CD14-positive monocyte (primary cell): ENCODE measurements around the gene XPO6. TPM values are rescaled to one million over a fixed set of nuclear protein-coding genes. Genes with fewer than 3 reads are reported as not detected.
"Not testable (repeated sequence)": the region's sequence is repeated elsewhere in the genome, so short reads cannot be mapped to it uniquely, and the experiment has no call there.

Experiments used
- DNase-seq, 3 donors: peaks; one replicate each; pipeline ENCODE4 v3.0.0-alpha.2; 2011 to 2022
- H2AFZ ChIP-seq: 2 replicates; pipeline ENCODE4 v1.6.0; 2012; ENCODE audit warnings: mild to moderate bottlenecking, low read depth, low read length, inconsistent platforms; ENCODE audit not compliant: insufficient read depth, poor library complexity, severe bottlenecking
- H3K27ac ChIP-seq, 2 donors: 1 replicate in 1 of 2; 2 replicates in 1 of 2; pipeline ENCODE4 v1.5.1; 2012 to 2013; ENCODE audit warnings: low read length in 2 of 2, control low read depth in 1 of 2, inconsistent platforms in 1 of 2, low read depth in 1 of 2, mild to moderate bottlenecking in 1 of 2
- H3K27me3 ChIP-seq, 2 donors: one replicate each; pipeline versions ENCODE4 v1.6.0 to v1.6.1; 2011 to 2013; ENCODE audit warnings: low read length in 2 of 2; ENCODE audit not compliant: control insufficient read depth in 2 of 2, insufficient read depth in 2 of 2
- H3K36me3 ChIP-seq, 2 donors: replicated peaks in 1 of 2; 1 replicate in 1 of 2; 2 replicates in 1 of 2; pipeline versions ENCODE4 v1.5.1 to v1.6.1; 2012 to 2013; ENCODE audit warnings: low read length in 2 of 2, control low read depth in 1 of 2, inconsistent platforms in 1 of 2, mild to moderate bottlenecking in 1 of 2; ENCODE audit not compliant: insufficient read depth in 2 of 2, control insufficient read depth in 1 of 2
- H3K4me1 ChIP-seq, 2 donors: 1 replicate in 1 of 2; 2 replicates in 1 of 2; pipeline versions ENCODE4 v1.5.1 to v1.6.1; 2012 to 2013; ENCODE audit warnings: low read length in 2 of 2, control low read depth in 1 of 2, inconsistent platforms in 1 of 2, mild to moderate bottlenecking in 1 of 2, moderate library complexity in 1 of 2; ENCODE audit not compliant: insufficient read depth in 2 of 2, control insufficient read depth in 1 of 2
- H3K4me2 ChIP-seq: replicated peaks from 2 replicates; pipeline ENCODE3; 2012; ENCODE audit warnings: low read length, moderate library complexity, mild to moderate bottlenecking; ENCODE audit not compliant: poor library complexity, severe bottlenecking; ENCODE audit errors: extremely low read depth
- H3K4me3 ChIP-seq, 3 experiments: fragments of 200-600 bp in 1 of 3; sonication (generic) in 1 of 3; replicated peaks in 1 of 3; 1 replicate in 2 of 3; 2 replicates in 1 of 3; pipeline ENCODE4 v1.5.1; 2011 to 2013; ENCODE audit warnings: low read length in 3 of 3, mild to moderate bottlenecking in 3 of 3, control low read depth in 2 of 3, low read depth in 2 of 3, inconsistent platforms in 1 of 3, moderate library complexity in 1 of 3
- H3K79me2 ChIP-seq: 2 replicates; pipeline ENCODE4 v1.6.0; 2012; ENCODE audit warnings: mild to moderate bottlenecking, control low read depth, inconsistent platforms, low read length, moderate library complexity; ENCODE audit not compliant: insufficient read depth
- H3K9ac ChIP-seq: 2 replicates; pipeline ENCODE4 v1.6.0; 2017; ENCODE audit warnings: low read length, mild to moderate bottlenecking; ENCODE audit not compliant: insufficient read depth, poor library complexity, severe bottlenecking
- H3K9me3 ChIP-seq, 2 donors: replicated peaks in 1 of 2; 1 replicate in 1 of 2; 2 replicates in 1 of 2; pipeline versions ENCODE4 v1.5.1 to v1.6.1; 2012 to 2013; ENCODE audit warnings: low read length in 2 of 2, control low read depth in 1 of 2; ENCODE audit not compliant: control insufficient read depth in 1 of 2, insufficient read depth in 1 of 2
- H4K20me1 ChIP-seq: 2 replicates; pipeline ENCODE4 v1.6.0; 2012; ENCODE audit warnings: mild to moderate bottlenecking, low read length, control low read depth, moderate library complexity; ENCODE audit not compliant: insufficient read depth
- H3K27ac Mint-ChIP-seq, 7 donors: one replicate each; pipeline ENCODE4 v1.8.0; 2020; ENCODE audit warnings: mild to moderate bottlenecking in 7 of 7, mixed read lengths in 7 of 7, moderate library complexity in 6 of 7, inconsistent platforms in 2 of 7
- H3K27me3 Mint-ChIP-seq, 3 donors: one replicate each; pipeline ENCODE4 v1.8.0; 2021 to 2022; ENCODE audit warnings: low read depth in 3 of 3, mild to moderate bottlenecking in 3 of 3, mixed read lengths in 3 of 3, moderate library complexity in 3 of 3, inconsistent platforms in 1 of 3
- H3K36me3 Mint-ChIP-seq, 2 donors: one replicate each; pipeline ENCODE4 v1.8.0; 2020; ENCODE audit warnings: mixed read lengths in 2 of 2, inconsistent platforms in 1 of 2, mild to moderate bottlenecking in 1 of 2
- H3K4me1 Mint-ChIP-seq: one replicate; pipeline ENCODE4 v1.8.0; 2020; ENCODE audit warnings: mild to moderate bottlenecking, mixed read lengths
- H3K4me3 Mint-ChIP-seq, 2 donors: one replicate each; pipeline ENCODE4 v1.8.0; 2020; ENCODE audit warnings: mild to moderate bottlenecking in 2 of 2, mixed read lengths in 2 of 2, moderate library complexity in 1 of 2
- H3K9me3 Mint-ChIP-seq, 7 donors: one replicate each; pipeline ENCODE4 v1.8.0; 2020 to 2022; ENCODE audit warnings: mixed read lengths in 7 of 7, mild to moderate bottlenecking in 6 of 7, moderate library complexity in 6 of 7, inconsistent platforms in 2 of 7
- WGBS: methylation state at CpG from one replicate; pipeline ENCODE4 v1.1.5; 2013; ENCODE audit warnings: missing lambda C conversion rate; ENCODE audit not compliant: insufficient coverage; 5-methylcytosine and 5-hydroxymethylcytosine counted together
- intact Hi-C, 2 donors: fragments of 100-400 bp; cut with micrococcal nuclease; formaldehyde crosslinking; loops; one replicate each; pipeline versions ENCODE4 v1.15.0 to v1.15.1; 2023
- polyA plus RNA-seq, 3 donors: library from polyadenylated mRNA; depleted of rRNA in 1 of 3; unstranded in 2 of 3; stranded (reverse) in 1 of 3; fragments of 300-500 nt in 2 of 3; fragments of >200 nt in 1 of 3; fragmentation: Illumina TruSeq in 2 of 3; gene quantifications; 1 replicate in 2 of 3; 2 replicates in 1 of 3; pipeline ENCODE4 v1.2.3, GENCODE V29; 2012 to 2021
- TF ChIP-seq, protein P1 (sequence below): fragments of 200-600 bp; IDR thresholded peaks from one replicate; pipeline ENCODE4 v1.8.0; 2022; ENCODE audit warnings: antibody characterized with exemption, mild to moderate bottlenecking

Gene XPO6
- polyA plus RNA-seq, 3 donors, result 35.7 to 166 (median 38.3) TPM

DNA sequence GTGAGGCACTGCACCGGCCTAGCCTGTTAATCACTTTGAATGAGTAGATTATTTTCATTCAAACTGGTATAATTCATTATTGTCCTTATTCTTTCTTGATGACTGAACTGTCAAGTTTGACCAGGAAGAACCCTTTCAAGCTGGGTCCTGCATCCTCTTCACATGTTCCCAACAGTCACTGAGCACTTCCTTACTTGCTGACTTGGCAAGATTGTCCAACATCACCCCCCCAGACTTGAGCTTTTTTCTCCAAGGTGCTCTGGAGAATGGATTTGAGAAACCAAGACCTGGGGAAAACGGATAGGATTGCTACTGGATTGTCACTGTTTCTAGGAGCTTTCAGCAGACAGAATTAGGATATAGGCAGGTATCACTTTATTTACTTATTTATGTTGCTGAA is 93.1 kb downstream of the XPO6 start:
- H3K36me3 Mint-ChIP-seq, result peaks cover 88 to 92% of the 10 kb centered on the region in 2 donors
- no CpG with 5 or more reads among the region's 2 CpGs for WGBS

DNA sequence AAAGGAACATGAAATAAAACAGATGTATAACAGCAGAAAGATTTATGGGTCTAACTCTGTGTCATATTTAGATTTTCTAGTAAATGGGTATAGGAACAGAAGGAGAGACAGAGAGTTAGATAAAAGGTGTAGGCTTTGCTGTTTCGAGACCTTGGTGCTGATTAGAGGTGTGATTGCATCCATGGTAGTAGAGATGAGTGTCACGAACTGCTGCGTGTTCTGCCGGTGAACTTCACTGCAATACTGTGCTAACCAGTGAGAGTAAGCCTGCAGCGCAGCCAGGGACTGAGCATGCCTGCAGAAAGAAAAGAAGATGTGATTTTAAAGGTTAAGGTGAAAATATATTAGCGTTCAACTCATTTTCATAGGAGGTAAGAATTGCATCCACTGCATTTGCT is 94.6 kb downstream of the XPO6 start:
- Mint-ChIP-seq H3K27ac (peak overlapping the region in 1 of 7 donors; percentile 27), H3K9me3 (no peaks in the 10 kb centered on the region), H3K27me3 (no peaks in the 10 kb centered on the region), H3K36me3 (peaks cover 89 to 90% of the 10 kb centered on the region in 2 donors), H3K4me3 (no peak overlapping the region), H3K4me1 (no peaks in the 10 kb centered on the region)
- H3K4me3 ChIP-seq, result no peak overlapping the region
- no peak for DNase-seq
- H3K4me2 ChIP-seq, result no peak overlapping the region
- H3K27ac ChIP-seq, result no peak overlapping the region
- no peak overlapping the region for H3K9ac ChIP-seq
- no peaks in the 10 kb centered on the region for H3K79me2 ChIP-seq
- WGBS, result 96% methylated on average over 6 of the region's 6 CpGs
- H3K9me3 ChIP-seq, result no peaks in the 10 kb centered on the region
- intact Hi-C loops, result no loop called here
- H3K4me1 ChIP-seq, result no peaks in the 10 kb centered on the region
- TF ChIP-seq, protein P1, sequence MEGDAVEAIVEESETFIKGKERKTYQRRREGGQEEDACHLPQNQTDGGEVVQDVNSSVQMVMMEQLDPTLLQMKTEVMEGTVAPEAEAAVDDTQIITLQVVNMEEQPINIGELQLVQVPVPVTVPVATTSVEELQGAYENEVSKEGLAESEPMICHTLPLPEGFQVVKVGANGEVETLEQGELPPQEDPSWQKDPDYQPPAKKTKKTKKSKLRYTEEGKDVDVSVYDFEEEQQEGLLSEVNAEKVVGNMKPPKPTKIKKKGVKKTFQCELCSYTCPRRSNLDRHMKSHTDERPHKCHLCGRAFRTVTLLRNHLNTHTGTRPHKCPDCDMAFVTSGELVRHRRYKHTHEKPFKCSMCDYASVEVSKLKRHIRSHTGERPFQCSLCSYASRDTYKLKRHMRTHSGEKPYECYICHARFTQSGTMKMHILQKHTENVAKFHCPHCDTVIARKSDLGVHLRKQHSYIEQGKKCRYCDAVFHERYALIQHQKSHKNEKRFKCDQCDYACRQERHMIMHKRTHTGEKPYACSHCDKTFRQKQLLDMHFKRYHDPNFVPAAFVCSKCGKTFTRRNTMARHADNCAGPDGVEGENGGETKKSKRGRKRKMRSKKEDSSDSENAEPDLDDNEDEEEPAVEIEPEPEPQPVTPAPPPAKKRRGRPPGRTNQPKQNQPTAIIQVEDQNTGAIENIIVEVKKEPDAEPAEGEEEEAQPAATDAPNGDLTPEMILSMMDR, result no peak
- H3K36me3 ChIP-seq, result peaks cover 88 to 100% of the 10 kb centered on the region in 2 donors
- no peaks in the 10 kb centered on the region for H4K20me1 ChIP-seq
- H3K27me3 ChIP-seq, result no peaks in the 10 kb centered on the region
- H2AFZ ChIP-seq, result no peak overlapping the region

More for the DNA sequence above, 93.1 kb downstream of the XPO6 start:
- H3K4me2 ChIP-seq, result no peak overlapping the region
- Mint-ChIP-seq H3K27me3 (no peaks in the 10 kb centered on the region), H3K27ac (peak overlapping the region in 2 of 7 donors; percentile 5 to 70), H3K4me3 (no peak overlapping the region), H3K4me1 (no peaks in the 10 kb centered on the region), H3K9me3 (no peaks in the 10 kb centered on the region)
- no peak overlapping the region for H3K27ac ChIP-seq
- DNase-seq, result no peak
- peaks cover 88 to 100% of the 10 kb centered on the region in 2 donors for H3K36me3 ChIP-seq
- H3K4me3 ChIP-seq, result no peak overlapping the region
- TF ChIP-seq, protein P1, result no peak
- no peaks in the 10 kb centered on the region for H3K4me1 ChIP-seq
- H3K79me2 ChIP-seq, result no peaks in the 10 kb centered on the region
- intact Hi-C loops, result no loop called here
- H3K9me3 ChIP-seq, result no peaks in the 10 kb centered on the region
- no peak overlapping the region for H2AFZ ChIP-seq
- no peaks in the 10 kb centered on the region for H3K27me3 ChIP-seq
- H4K20me1 ChIP-seq, result no peaks in the 10 kb centered on the region
- H3K9ac ChIP-seq, result no peak overlapping the region

DNA sequence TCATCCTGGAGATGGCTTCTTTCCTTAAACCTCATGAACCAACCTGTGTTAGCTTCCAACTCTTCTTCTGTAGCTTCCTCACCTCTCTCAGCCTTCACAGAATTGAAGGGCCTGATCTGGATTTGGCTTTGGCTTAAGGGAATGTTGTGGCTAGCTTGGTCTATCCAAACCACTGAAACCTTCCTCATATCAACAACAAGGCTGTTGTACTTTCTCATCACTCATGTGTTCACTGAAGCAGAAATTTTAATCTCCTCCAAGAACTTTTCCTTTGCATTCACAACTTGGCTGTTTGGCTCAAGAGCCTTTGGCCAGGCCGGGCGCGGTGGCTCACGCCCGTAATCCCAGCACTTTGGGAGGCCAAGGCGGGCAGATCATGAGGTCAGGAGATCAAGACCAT is 95.9 kb downstream of the XPO6 start:
- H3K79me2 ChIP-seq, H3K27ac ChIP-seq, H3K4me3 ChIP-seq, H2AFZ ChIP-seq, H3K9me3 Mint-ChIP-seq, H3K4me3 Mint-ChIP-seq, H3K9me3 ChIP-seq, DNase-seq, H3K9ac ChIP-seq, intact Hi-C loops, H3K4me1 Mint-ChIP-seq, H4K20me1 ChIP-seq, H3K27me3 Mint-ChIP-seq, H3K4me2 ChIP-seq, H3K27me3 ChIP-seq: not testable (repeated sequence)
- H3K4me1 ChIP-seq, result peaks cover 7 to 12% of the 10 kb centered on the region in 2 donors
- 100% methylated on average over 6 of the region's 6 CpGs for WGBS
- H3K36me3 ChIP-seq, result peaks cover 85 to 98% of the 10 kb centered on the region in 2 donors
- Mint-ChIP-seq H3K36me3 (peaks cover 87 to 90% of the 10 kb centered on the region in 2 donors), H3K27ac (peak overlapping the region in 2 of 7 donors; percentile 40 to 57)
